SK-N-SH treated with all-trans-retinoic acid at 6 μM for 48 hours (cell line): ENCODE results near the gene COX20.

Experiments used
- ATAC-seq: fragments of 200-7000 bp; cut with Tn5 transposase; 3 replicates; pipeline ENCODE4 v1.9.1; 2020; ENCODE audit warnings: mild to moderate bottlenecking, moderate library complexity
- ARNTL ChIP-seq: fragments of 450-650 bp; formaldehyde crosslinking; IDR thresholded peaks from 2 replicates; pipeline ENCODE4 v1.5.0; 2020; ENCODE audit warnings: low read depth, mild to moderate bottlenecking, moderate library complexity, borderline replicate concordance
- CSDC2 ChIP-seq: fragments of 250-450 bp; sonication (Bioruptor Pico); IDR thresholded peaks from 2 replicates; pipeline ENCODE4 v1.5.0; 2020; ENCODE audit warnings: mild to moderate bottlenecking, moderate library complexity
- GLIS3 ChIP-seq: fragments of 250-450 bp; sonication (Bioruptor Pico); IDR thresholded peaks from 2 replicates; pipeline ENCODE4 v1.5.0; 2020; ENCODE audit warnings: mild to moderate bottlenecking, moderate library complexity
- ISL1 ChIP-seq: fragments of 250-450 bp; sonication (Bioruptor Pico); IDR thresholded peaks from 2 replicates; pipeline ENCODE4 v2.1.2; 2022; ENCODE audit warnings: mild to moderate bottlenecking, moderate library complexity
- PPARA ChIP-seq: fragments of 250-450 bp; sonication (Bioruptor Pico); IDR thresholded peaks from 2 replicates; pipeline ENCODE4 v1.5.0; 2020; ENCODE audit warnings: mild to moderate bottlenecking, borderline replicate concordance
- TCF4 ChIP-seq: fragments of 250-450 bp; sonication (Bioruptor Pico); IDR thresholded peaks from 2 replicates; pipeline ENCODE4 v1.8.0; 2021; ENCODE audit warnings: mild to moderate bottlenecking, moderate library complexity, borderline replicate concordance
- TOX ChIP-seq: fragments of 250-450 bp; sonication (Bioruptor Pico); IDR thresholded peaks from 2 replicates; pipeline ENCODE4 v1.8.0; 2021; ENCODE audit warnings: mild to moderate bottlenecking, moderate library complexity, borderline replicate concordance
- ZC3H10 ChIP-seq: fragments of 250-450 bp; sonication (Bioruptor Pico); IDR thresholded peaks from 2 replicates; pipeline ENCODE4 v1.5.1; 2021; ENCODE audit warnings: mild to moderate bottlenecking, moderate library complexity
- ZFP3 ChIP-seq: fragments of 250-450 bp; sonication (Bioruptor Pico); IDR thresholded peaks from 2 replicates; pipeline ENCODE4 v1.5.0; 2020; ENCODE audit warnings: mild to moderate bottlenecking, moderate library complexity
- ZFP30 ChIP-seq: fragments of 450-650 bp; formaldehyde crosslinking; IDR thresholded peaks from 2 replicates; pipeline ENCODE4 v1.5.0; 2022; ENCODE audit warnings: mild to moderate bottlenecking, moderate library complexity
- ZNF565 ChIP-seq: fragments of 450-650 bp; formaldehyde crosslinking; conservative IDR thresholded peaks from 2 replicates; pipeline ENCODE4 v1.5.0; 2020; ENCODE audit warnings: low read depth, mild to moderate bottlenecking, moderate library complexity
- ZNF70 ChIP-seq: fragments of 450-650 bp; formaldehyde crosslinking; IDR thresholded peaks from 2 replicates; pipeline ENCODE4 v1.5.0; 2020; ENCODE audit warnings: mild to moderate bottlenecking, moderate library complexity
- ZNF8 ChIP-seq: fragments of 450-650 bp; formaldehyde crosslinking; IDR thresholded peaks from 2 replicates; pipeline ENCODE4 v1.5.0; 2020; ENCODE audit warnings: mild to moderate bottlenecking, moderate library complexity
- TF ChIP-seq, protein P1 (sequence below): fragments of 250-450 bp; sonication (Bioruptor Pico); IDR thresholded peaks from 2 replicates; pipeline ENCODE4 v1.8.0; 2021; ENCODE audit warnings: low read depth, mild to moderate bottlenecking, moderate library complexity, borderline replicate concordance
- TF ChIP-seq, protein P2 (sequence below): fragments of 250-450 bp; sonication (Bioruptor Pico); IDR thresholded peaks from 2 replicates; pipeline ENCODE4 v1.5.0; 2020; ENCODE audit warnings: mild to moderate bottlenecking, moderate library complexity
- TF ChIP-seq, protein P3 (sequence below): fragments of 250-450 bp; sonication (Bioruptor Pico); IDR thresholded peaks from 2 replicates; pipeline ENCODE4 v1.5.1; 2020; ENCODE audit warnings: low read depth, mild to moderate bottlenecking, moderate library complexity
- TF ChIP-seq, protein P4 (sequence below): fragments of 250-450 bp; sonication (Bioruptor Pico); IDR thresholded peaks from 2 replicates; pipeline ENCODE4 v1.5.1; 2021; ENCODE audit warnings: mild to moderate bottlenecking, moderate library complexity

Gene COX20

DNA sequence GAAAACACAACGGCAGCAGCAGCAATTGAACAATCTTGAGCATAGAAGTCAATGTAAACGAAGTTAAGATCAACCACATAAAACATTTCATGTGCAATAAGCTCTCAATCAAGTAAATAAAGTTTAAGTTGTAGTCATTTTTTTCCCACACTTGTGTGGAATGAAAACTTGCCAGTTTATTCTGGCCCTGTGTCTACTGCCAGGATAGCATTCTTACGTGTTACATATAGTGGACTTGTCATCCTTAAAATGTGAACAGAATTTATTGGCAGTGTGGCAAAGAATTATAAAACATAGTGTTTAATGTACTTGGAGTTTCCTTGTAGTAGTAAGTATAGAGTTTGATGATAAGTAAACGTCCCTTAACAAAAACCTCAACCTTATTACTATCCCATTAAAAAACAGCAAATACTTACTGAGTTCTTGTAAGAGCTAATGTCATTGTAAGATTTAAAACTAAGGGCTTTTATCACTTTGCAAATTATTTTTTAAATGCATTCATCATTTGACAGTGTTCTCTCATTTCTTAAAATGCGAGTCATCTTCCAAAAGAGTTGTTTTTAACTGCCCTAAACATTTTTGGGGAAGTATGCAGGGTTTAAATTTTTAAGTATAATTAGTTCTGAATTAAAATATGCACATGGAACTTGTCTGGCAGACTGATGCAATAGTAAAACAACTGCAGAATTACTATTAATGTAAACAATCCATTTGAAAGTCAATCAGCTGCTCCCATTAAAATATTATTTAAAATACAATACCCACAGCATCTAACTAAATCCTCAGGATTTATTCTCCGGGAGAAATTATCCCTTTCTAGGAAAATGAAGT, 7.9 kb downstream of the COX20 start:
- no peak for ATAC-seq
- TF ChIP-seq ARNTL (CRISPR knock-in tag) (no peak), ZC3H10 (CRISPR knock-in tag) (no peak)
- TF ChIP-seq, protein P1, sequence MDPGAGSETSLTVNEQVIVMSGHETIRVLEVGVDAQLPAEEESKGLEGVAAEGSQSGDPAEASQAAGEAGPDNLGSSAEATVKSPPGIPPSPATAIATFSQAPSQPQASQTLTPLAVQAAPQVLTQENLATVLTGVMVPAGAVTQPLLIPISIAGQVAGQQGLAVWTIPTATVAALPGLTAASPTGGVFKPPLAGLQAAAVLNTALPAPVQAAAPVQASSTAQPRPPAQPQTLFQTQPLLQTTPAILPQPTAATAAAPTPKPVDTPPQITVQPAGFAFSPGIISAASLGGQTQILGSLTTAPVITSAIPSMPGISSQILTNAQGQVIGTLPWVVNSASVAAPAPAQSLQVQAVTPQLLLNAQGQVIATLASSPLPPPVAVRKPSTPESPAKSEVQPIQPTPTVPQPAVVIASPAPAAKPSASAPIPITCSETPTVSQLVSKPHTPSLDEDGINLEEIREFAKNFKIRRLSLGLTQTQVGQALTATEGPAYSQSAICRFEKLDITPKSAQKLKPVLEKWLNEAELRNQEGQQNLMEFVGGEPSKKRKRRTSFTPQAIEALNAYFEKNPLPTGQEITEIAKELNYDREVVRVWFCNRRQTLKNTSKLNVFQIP (CRISPR knock-in tag): no peak

DNA sequence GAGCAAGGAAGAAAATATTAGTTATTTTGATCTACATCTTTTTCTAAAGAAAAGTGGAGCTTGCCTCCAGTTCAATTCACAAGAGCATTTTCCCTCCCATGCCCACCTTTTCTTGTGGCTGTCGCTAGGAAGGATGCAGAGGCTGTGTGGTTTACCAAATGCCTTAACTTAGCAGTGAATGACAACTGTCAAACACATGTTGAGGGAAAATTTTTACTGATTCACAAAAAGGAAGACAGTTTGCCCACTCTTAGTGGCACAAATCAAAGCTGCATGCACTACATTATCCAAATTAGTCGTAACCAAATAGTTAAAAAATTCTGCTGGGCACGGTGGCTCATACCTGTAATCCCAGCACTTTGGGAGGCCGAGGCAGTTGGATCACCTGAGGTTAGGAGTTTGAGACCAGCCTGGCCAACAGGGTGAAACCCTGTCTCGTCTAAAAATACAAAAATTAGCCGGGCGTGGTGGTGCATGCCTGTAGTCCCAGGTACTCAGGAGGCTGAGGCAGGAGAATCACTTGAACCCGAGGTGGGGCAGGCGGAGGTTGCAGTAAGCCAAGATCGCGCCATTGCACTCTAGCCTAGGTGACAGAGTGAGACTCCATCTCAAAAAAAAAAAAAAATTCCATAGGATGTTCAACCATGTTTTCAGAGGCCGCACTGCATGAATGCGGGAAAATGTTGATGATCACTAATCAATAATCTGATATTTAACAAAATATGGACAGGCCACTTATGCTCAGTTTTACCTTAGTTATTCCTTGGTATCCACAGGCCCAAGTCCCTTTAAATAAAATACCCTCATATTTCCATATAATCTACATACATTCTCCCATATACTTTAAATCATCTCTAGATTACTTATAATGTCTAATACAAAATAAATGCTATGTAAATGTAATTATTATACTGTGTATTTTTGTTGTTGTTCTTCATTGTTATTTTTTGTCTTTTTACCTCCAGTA, 9.0 kb downstream of the COX20 start:
- no peak for TF ChIP-seq ZC3H10 (CRISPR knock-in tag)
- no peak for TF ChIP-seq GLIS3 (CRISPR knock-in tag)
- no peak for TF ChIP-seq TOX (CRISPR knock-in tag)
- TF ChIP-seq, protein P2, sequence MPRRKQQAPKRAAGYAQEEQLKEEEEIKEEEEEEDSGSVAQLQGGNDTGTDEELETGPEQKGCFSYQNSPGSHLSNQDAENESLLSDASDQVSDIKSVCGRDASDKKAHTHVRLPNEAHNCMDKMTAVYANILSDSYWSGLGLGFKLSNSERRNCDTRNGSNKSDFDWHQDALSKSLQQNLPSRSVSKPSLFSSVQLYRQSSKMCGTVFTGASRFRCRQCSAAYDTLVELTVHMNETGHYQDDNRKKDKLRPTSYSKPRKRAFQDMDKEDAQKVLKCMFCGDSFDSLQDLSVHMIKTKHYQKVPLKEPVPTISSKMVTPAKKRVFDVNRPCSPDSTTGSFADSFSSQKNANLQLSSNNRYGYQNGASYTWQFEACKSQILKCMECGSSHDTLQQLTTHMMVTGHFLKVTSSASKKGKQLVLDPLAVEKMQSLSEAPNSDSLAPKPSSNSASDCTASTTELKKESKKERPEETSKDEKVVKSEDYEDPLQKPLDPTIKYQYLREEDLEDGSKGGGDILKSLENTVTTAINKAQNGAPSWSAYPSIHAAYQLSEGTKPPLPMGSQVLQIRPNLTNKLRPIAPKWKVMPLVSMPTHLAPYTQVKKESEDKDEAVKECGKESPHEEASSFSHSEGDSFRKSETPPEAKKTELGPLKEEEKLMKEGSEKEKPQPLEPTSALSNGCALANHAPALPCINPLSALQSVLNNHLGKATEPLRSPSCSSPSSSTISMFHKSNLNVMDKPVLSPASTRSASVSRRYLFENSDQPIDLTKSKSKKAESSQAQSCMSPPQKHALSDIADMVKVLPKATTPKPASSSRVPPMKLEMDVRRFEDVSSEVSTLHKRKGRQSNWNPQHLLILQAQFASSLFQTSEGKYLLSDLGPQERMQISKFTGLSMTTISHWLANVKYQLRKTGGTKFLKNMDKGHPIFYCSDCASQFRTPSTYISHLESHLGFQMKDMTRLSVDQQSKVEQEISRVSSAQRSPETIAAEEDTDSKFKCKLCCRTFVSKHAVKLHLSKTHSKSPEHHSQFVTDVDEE (CRISPR knock-in tag): no peak
- TF ChIP-seq, protein P1 (CRISPR knock-in tag): no peak
- TF ChIP-seq PPARA (CRISPR knock-in tag): no peak
- TF ChIP-seq, protein P3, sequence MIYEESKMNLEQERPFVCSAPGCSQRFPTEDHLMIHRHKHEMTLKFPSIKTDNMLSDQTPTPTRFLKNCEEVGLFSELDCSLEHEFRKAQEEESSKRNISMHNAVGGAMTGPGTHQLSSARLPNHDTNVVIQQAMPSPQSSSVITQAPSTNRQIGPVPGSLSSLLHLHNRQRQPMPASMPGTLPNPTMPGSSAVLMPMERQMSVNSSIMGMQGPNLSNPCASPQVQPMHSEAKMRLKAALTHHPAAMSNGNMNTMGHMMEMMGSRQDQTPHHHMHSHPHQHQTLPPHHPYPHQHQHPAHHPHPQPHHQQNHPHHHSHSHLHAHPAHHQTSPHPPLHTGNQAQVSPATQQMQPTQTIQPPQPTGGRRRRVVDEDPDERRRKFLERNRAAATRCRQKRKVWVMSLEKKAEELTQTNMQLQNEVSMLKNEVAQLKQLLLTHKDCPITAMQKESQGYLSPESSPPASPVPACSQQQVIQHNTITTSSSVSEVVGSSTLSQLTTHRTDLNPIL (CRISPR knock-in tag): no peak
- TF ChIP-seq ZNF70 (CRISPR knock-in tag): no peak
- TF ChIP-seq ZFP30: no peak
- TF ChIP-seq, protein P4, sequence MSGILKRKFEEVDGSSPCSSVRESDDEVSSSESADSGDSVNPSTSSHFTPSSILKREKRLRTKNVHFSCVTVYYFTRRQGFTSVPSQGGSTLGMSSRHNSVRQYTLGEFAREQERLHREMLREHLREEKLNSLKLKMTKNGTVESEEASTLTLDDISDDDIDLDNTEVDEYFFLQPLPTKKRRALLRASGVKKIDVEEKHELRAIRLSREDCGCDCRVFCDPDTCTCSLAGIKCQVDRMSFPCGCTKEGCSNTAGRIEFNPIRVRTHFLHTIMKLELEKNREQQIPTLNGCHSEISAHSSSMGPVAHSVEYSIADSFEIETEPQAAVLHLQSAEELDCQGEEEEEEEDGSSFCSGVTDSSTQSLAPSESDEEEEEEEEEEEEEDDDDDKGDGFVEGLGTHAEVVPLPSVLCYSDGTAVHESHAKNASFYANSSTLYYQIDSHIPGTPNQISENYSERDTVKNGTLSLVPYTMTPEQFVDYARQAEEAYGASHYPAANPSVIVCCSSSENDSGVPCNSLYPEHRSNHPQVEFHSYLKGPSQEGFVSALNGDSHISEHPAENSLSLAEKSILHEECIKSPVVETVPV (CRISPR knock-in tag): no peak
- TF ChIP-seq TCF4 (CRISPR knock-in tag): no peak
- no peak for TF ChIP-seq CSDC2 (CRISPR knock-in tag)
- no peak for TF ChIP-seq ISL1 (CRISPR knock-in tag)
- ATAC-seq: no peak

DNA sequence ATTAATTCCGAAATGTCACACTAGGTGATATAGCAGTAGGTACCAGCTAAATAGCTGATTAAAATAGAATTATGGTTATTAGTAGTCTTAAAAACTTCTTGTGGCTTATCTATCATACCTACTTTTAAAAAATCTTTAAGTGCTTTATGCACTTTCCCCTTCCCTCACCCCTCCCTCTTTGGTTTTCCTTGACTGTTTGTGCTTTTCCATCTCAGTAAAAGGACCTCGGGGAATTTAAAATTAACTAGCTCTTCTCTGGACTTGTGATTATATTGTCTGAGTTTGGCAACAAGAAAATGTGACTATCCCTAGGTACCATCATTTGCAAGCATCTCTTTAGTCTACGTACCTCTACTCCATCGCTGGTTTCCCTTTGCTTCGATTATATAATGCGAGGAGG, 11.2 kb downstream of the COX20 start:
- TF ChIP-seq ZFP3 (CRISPR knock-in tag) (no peak), CSDC2 (CRISPR knock-in tag) (no peak), ZNF565 (CRISPR knock-in tag) (no peak), ZNF8 (CRISPR knock-in tag) (no peak), ARNTL (CRISPR knock-in tag) (no peak), ZNF70 (CRISPR knock-in tag) (no peak), ZC3H10 (CRISPR knock-in tag) (no peak)
- TF ChIP-seq, protein P1 (CRISPR knock-in tag): no peak
- TF ChIP-seq, protein P2 (CRISPR knock-in tag): no peak
- no peak for ATAC-seq
